Common myeloid progenitor, CD34-positive (primary cell): ENCODE measurements around the gene MRPL58.

Experiments
- CTCF ChIA-PET: fragments of 350-600 bp; sonication (Branson Sonifier 250); formaldehyde crosslinking; loops from one replicate; lab custom pipeline; 2021; ENCODE audit warnings: antibody characterized with exemption; lab: Charles Lee
- POLR2A ChIA-PET: fragments of 350-600 bp; sonication (Branson Sonifier 250); formaldehyde crosslinking; loops from one replicate; lab custom pipeline; 2021; ENCODE audit warnings: antibody characterized with exemption; lab: Charles Lee
- DNase-seq, 3 donors: peaks; one replicate each; pipeline versions ENCODE4 v3.0.0 to v3.0.0-alpha.2; 2013
- H3K27ac ChIP-seq, 2 experiments: 1 replicate in 1 of 2; 2 replicates in 1 of 2; pipeline ENCODE4 v1.7.0; 2013; ENCODE audit warnings: inconsistent platforms in 2 of 2, low read length in 2 of 2, mild to moderate bottlenecking in 2 of 2, low read depth in 1 of 2, moderate library complexity in 1 of 2; ENCODE audit not compliant: severe bottlenecking in 2 of 2, insufficient read depth in 1 of 2, poor library complexity in 1 of 2
- H3K27me3 ChIP-seq, 5 experiments: replicated peaks in 2 of 5; 1 replicate in 3 of 5; 2 replicates in 2 of 5; pipeline versions ENCODE4 v1.6.1 to v1.7.0; 2013; ENCODE audit warnings: low read length in 4 of 5, mild to moderate bottlenecking in 2 of 5, moderate library complexity in 2 of 5, inconsistent platforms in 1 of 5; ENCODE audit not compliant: insufficient read depth in 5 of 5, control insufficient read depth in 4 of 5
- H3K36me3 ChIP-seq, 4 experiments: 1 replicate in 2 of 4; 2 replicates in 2 of 4; pipeline versions ENCODE4 v1.6.1 to v1.7.0; 2013; ENCODE audit warnings: low read length in 3 of 4, control low read depth in 1 of 4, mild to moderate bottlenecking in 1 of 4; ENCODE audit not compliant: control insufficient read depth in 4 of 4, insufficient read depth in 4 of 4
- H3K4me1 ChIP-seq, 4 experiments: 1 replicate in 3 of 4; 2 replicates in 1 of 4; pipeline versions ENCODE4 v1.6.1 to v1.7.1; 2013; ENCODE audit warnings: low read length in 3 of 4, mild to moderate bottlenecking in 3 of 4, control low read depth in 1 of 4, inconsistent platforms in 1 of 4, moderate library complexity in 1 of 4; ENCODE audit not compliant: control insufficient read depth in 4 of 4, insufficient read depth in 4 of 4; ENCODE audit errors: control extremely low read depth in 1 of 4
- H3K4me3 ChIP-seq, 7 experiments: 1 replicate in 4 of 7; 2 replicates in 3 of 7; pipeline versions ENCODE4 v1.5.1 to v1.7.0; 2013; ENCODE audit warnings: mild to moderate bottlenecking in 7 of 7, low read length in 6 of 7, moderate library complexity in 6 of 7, inconsistent platforms in 2 of 7, low read depth in 2 of 7, control low read depth in 1 of 7; ENCODE audit not compliant: insufficient read depth in 4 of 7, control insufficient read depth in 1 of 7; ENCODE audit errors: extremely low read depth in 1 of 7
- H3K9me3 ChIP-seq, 5 experiments: 1 replicate in 4 of 5; 2 replicates in 1 of 5; pipeline versions ENCODE4 v1.6.1 to v1.7.1; 2013; ENCODE audit warnings: low read length in 4 of 5, mild to moderate bottlenecking in 2 of 5, inconsistent platforms in 1 of 5, low read depth in 1 of 5, moderate library complexity in 1 of 5; ENCODE audit not compliant: control insufficient read depth in 4 of 5, insufficient read depth in 2 of 5; ENCODE audit errors: control extremely low read depth in 1 of 5
- WGBS: methylation state at CpG from one replicate; pipeline ENCODE4 v1.1.5; 2013; ENCODE audit not compliant: insufficient coverage; 5-methylcytosine and 5-hydroxymethylcytosine counted together

MRPL58 gene

DNA sequence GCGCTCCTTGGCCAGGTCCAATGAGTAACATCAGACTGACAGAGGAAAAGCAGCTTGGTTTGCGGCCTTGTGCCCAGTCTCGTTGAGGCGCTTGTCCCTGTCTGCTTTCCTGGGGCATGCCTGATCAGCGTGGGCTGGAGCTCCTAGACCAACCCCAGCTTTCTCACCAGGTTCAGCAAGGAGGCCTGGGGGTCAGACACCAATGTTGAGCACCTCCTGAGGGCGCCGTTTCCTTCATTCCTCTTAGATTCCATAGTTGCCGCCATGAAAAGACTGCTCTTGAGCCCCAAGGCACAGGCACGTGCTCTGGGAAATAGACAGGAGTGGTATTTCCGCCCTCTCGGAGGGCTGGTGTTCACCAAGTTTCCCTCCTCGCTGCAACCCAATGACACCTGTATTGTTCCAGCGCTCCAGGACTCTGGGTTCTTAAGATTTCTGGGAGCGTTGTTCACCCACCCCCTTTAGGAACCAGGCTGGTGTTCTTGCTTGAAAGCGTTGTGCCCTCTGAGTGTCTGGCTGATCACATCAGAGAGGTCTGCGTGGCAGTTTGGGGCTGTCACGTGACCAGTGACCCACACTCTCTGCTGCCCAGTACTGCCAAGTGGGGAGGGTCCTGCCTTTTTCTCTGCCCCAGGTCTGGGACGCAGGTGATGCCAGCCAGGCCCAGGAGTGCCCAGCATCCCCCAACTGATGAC lies 52.5 kb downstream of the MRPL58 start:
- no peak for DNase-seq
- Histone ChIP-seq H3K27ac (no peak overlapping the region), H3K9me3 (no peaks in the 10 kb centered on the region), H3K36me3 (peaks cover 9 to 50% (median 43%) of the 10 kb centered on the region in 4 experiments), H3K4me1 (peaks cover 0 to 21% (median 19%) of the 10 kb centered on the region in 4 experiments), H3K27me3 (no peaks in the 10 kb centered on the region), H3K4me3 (no peak overlapping the region)
- 97% methylated on average over 16 of the region's 18 CpGs for WGBS
- ChIA-PET POLR2A (no interaction called here), CTCF (interaction anchor here (0.6 to 9.9 kb wide), 8 partner anchors 8 to 137 kb away, joined by 3 to 107 read pairs (median 4); partner anchors contain the start of gene NT5C)

- no peaks in the 10 kb centered on the region for H3K27me3 ChIP-seq
- peaks cover 0 to 21% (median 18%) of the 10 kb centered on the region in 4 experiments for H3K4me1 ChIP-seq
- no peak for DNase-seq
- WGBS, result 74% methylated on average over 5 of the region's 6 CpGs
- H3K27ac ChIP-seq, result no peak overlapping the region
- ChIA-PET POLR2A (no interaction called here), CTCF (interaction anchor here (0.9 to 1.5 kb wide), 2 partner anchors 14 to 54 kb away, joined by 4 read pairs; no protein-coding TSS in a partner anchor)
- peaks cover 9 to 47% (median 41%) of the 10 kb centered on the region in 4 experiments for H3K36me3 ChIP-seq
- H3K9me3 ChIP-seq, result no peaks in the 10 kb centered on the region
- no peak overlapping the region for H3K4me3 ChIP-seq
Observed at GRCh38 chr17:75065562-75066151, 53.2 kb downstream of the MRPL58 start.

- ChIA-PET POLR2A (no interaction called here), CTCF (interaction anchor here (0.8 to 2.5 kb wide), 7 partner anchors 9 to 171 kb away, joined by 3 to 9 read pairs (median 4); no protein-coding TSS in a partner anchor)
- H3K27ac ChIP-seq, result no peak overlapping the region
- no peaks in the 10 kb centered on the region for H3K27me3 ChIP-seq
- DNase-seq, result peak in 2 of 3 donors; percentile 57 to 73
- peaks cover 0 to 21% (median 18%) of the 10 kb centered on the region in 4 experiments for H3K4me1 ChIP-seq
- WGBS, result no CpG with 5 or more reads among the region's 4 CpGs
- no peaks in the 10 kb centered on the region for H3K9me3 ChIP-seq
- H3K4me3 ChIP-seq, result peak overlapping the region in 3 of 7 experiments; percentile 2 to 48 (median 4)
- H3K36me3 ChIP-seq, result peaks cover 2 to 27% (median 22%) of the 10 kb centered on the region in 4 experiments
Observed at GRCh38 chr17:75067856-75068255, 55.4 kb downstream of the MRPL58 start.

DNA sequence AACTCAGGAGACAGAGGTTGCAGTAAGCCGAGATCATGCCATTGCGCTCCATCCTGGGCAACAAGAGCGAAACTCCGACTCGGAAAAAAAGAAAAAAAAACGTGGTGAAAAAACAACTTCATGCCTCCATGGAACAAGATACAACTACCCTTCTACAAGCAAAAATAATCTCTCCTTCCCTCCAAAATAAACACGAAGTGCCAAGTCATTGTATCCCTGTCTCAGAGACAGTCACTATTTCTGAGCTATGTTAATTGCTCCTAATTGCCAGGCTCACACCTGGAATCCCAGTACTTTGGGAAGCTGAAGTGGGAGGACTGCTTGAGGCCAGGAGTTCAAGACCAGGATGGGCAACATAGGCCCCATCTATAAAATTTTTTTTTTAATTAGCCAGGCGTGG lies 56.3 kb downstream of the MRPL58 start:
- POLR2A ChIA-PET, result no interaction called here
- Histone ChIP-seq H3K27ac (no peak overlapping the region), H3K4me3 (no peak overlapping the region), H3K9me3 (no peaks in the 10 kb centered on the region), H3K27me3 (no peaks in the 10 kb centered on the region), H3K4me1 (peaks cover 0 to 21% (median 18%) of the 10 kb centered on the region in 4 experiments), H3K36me3 (peaks cover 0 to 18% (median 14%) of the 10 kb centered on the region in 4 experiments)
- CTCF ChIA-PET, result interaction anchor here (0.8 to 9.2 kb wide), 12 partner anchors 8 to 170 kb away, joined by 3 to 107 read pairs (median 5); partner anchors contain the start of genes NUP85 and SLC16A5
- 94% methylated on average over 5 of the region's 8 CpGs for WGBS
- no peak for DNase-seq

GRCh38 chr17:75069783-75070182 lies 57.3 kb downstream of the MRPL58 start:
- Histone ChIP-seq H3K27me3 (no peaks in the 10 kb centered on the region), H3K4me3 (no peak overlapping the region), H3K4me1 (peaks cover 0 to 21% (median 18%) of the 10 kb centered on the region in 4 experiments), H3K9me3 (no peaks in the 10 kb centered on the region), H3K27ac (no peak overlapping the region), H3K36me3 (peaks cover 0 to 8% (median 5%) of the 10 kb centered on the region in 4 experiments)
- WGBS, result 100% methylated on average over 1 of the region's 2 CpGs
- peak; percentile 34 to 56 (median 51) for DNase-seq
- ChIA-PET POLR2A (interaction anchor here (1.8 kb wide), 1 partner anchor 55 kb away, joined by 7 read pairs; no protein-coding TSS in a partner anchor), CTCF (interaction anchor here (0.7 to 9.2 kb wide), 16 partner anchors 8 to 136 kb away, joined by 3 to 107 read pairs (median 4); partner anchors contain the start of gene NUP85)
